ENCODE results near the gene CASP8AP2.
"Not testable (repeated sequence)": the region's sequence is repeated elsewhere in the genome, so short reads cannot be mapped to it uniquely, and the experiment has no call there.

GRCh38 chr6:89892577-89892976 lies 62.9 kb downstream of the CASP8AP2 start:
- not testable (repeated sequence) for TF ChIP-seq EZH2 (IDR thresholded peaks at IDR 0.05; ENCODE audit: insufficient read depth, low read length); CTCF (IDR thresholded peaks at IDR 0.05; ENCODE audit: insufficient read depth, low read depth, low read length)
